Stomach (tissue), 9 donors: ENCODE results near the gene KRTAP16-1. TPM values are rescaled to one million over a fixed set of nuclear protein-coding genes. Genes with fewer than 3 reads are reported as not detected.

Experiments used
- DNase-seq, 2 donors: peaks; one replicate each; pipeline versions ENCODE4 v3.0.0 to v3.0.0-alpha.2; 2013 to 2019
- H3K27ac ChIP-seq, 5 donors: fragments of 200-600 bp in 4 of 5; sonication (generic) in 4 of 5; one replicate each; pipeline ENCODE4 v1.5.1; 2013 to 2019; ENCODE audit warnings: mild to moderate bottlenecking in 1 of 5, moderate library complexity in 1 of 5
- H3K27me3 ChIP-seq, 3 donors: fragments of 200-600 bp; sonication (generic); one replicate each; pipeline ENCODE4 v1.5.1; 2017 to 2019; ENCODE audit warnings: mixed run types in 1 of 3
- H3K36me3 ChIP-seq, 4 donors: fragments of 200-600 bp; sonication (generic); 1 replicate in 3 of 4; 2 replicates in 1 of 4; pipeline ENCODE4 v1.5.1; 2016 to 2019
- H3K4me1 ChIP-seq, 4 donors: fragments of 200-600 bp; sonication (generic); one replicate each; pipeline ENCODE4 v1.5.1; 2016 to 2019
- H3K4me3 ChIP-seq, 4 donors: fragments of 200-600 bp; sonication (generic) in 3 of 4; one replicate each; pipeline ENCODE4 v1.5.1; 2016 to 2019; ENCODE audit warnings: mild to moderate bottlenecking in 1 of 4
- H3K9me3 ChIP-seq, 4 donors: fragments of 200-600 bp; sonication (generic); one replicate each; pipeline ENCODE4 v1.5.1; 2016 to 2019
- EP300 ChIP-seq: sonication (generic); formaldehyde crosslinking; IDR thresholded peaks from one replicate; pipeline ENCODE4 v1.6.1; 2017; ENCODE audit warnings: antibody characterized with exemption
- POLR2A ChIP-seq, 4 donors: fragments of 450-650 bp; IDR thresholded peaks; one replicate each; pipeline ENCODE4 v1.6.1; 2016; ENCODE audit warnings: antibody characterized with exemption in 4 of 4, control low read depth in 2 of 4, mild to moderate bottlenecking in 1 of 4, moderate library complexity in 1 of 4
- POLR2AphosphoS5 ChIP-seq, 3 donors: sonication (generic); formaldehyde crosslinking; IDR thresholded peaks; one replicate each; pipeline ENCODE4 v1.6.1; 2016; ENCODE audit warnings: antibody characterized with exemption in 3 of 3
- WGBS, 5 donors: extraction: QIAGEN DNeasy Blood & Tissue Kit in 3 of 5; methylation state at CpG; one replicate each; pipeline versions ENCODE4 v1.1.5 to v1.1.7; 2013 to 2018; 5-methylcytosine and 5-hydroxymethylcytosine counted together
- intact Hi-C: fragments of 100-400 bp; cut with DNase I; formaldehyde crosslinking; loops from one replicate; pipeline ENCODE4 v1.15.1; 2023; ENCODE audit warnings: low total_unique reads
- polyA plus RNA-seq, 3 donors: library from polyadenylated mRNA; stranded (reverse); fragments of 200-250 nt; gene quantifications; one replicate each; pipeline ENCODE4 v1.2.3, GENCODE V29; 2013
- total RNA-seq, 5 donors: library from RNA; depleted of rRNA; stranded (reverse); fragments of >200 nt; gene quantifications; one replicate each; pipeline versions ENCODE4 v1.1.0 to v1.2.3, GENCODE V29; 2014 to 2016
- TF ChIP-seq, protein P1 (sequence below), 7 experiments: fragments of 450-650 bp in 4 of 7; fragments of 200-600 bp in 3 of 7; sonication (generic) in 3 of 7; IDR thresholded peaks; one replicate each; pipeline ENCODE4 v1.5.1; 2016 to 2019; ENCODE audit warnings: antibody characterized with exemption in 7 of 7, control low read depth in 2 of 7, mild to moderate bottlenecking in 1 of 7
- donor health status: healthy with polysubstance abuse.
- donor health status: Bipolar disorder and iron deficiency.
- donor health status: healthy.

The KRTAP16-1 gene
- total and polyA plus RNA-seq, 8 donors, result not detected

DNA sequence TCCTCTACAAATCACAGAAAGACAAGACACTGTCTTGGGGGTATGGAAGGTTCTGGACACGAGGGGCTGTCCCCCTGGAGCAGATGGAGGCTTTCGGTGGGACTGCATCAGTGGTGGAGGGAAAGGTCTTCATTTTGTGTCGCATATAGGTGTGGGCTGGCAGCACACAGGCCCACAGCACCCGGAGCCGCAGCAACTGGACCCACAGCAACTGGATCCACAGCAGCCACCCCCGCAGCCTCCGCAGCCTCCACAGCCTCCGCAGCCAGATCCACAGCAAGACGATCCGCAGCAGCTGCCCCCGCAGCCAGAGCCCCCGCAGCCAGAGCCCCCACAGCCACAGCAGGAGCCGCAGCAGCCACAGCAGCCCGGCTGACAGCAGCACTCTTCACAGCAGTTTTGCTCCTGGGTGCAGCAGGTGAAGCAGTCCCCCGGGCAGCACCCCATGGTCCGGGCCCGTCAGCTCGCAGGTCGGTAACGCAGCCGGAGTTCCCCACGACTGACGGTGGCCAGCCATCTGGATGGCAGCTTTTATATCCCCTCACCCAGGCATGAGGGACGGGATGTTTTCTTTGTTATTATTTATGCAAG, 6.2 kb upstream of the KRTAP16-1 start, which contains the start of gene KRTAP17-1:
TSS of gene KRTAP17-1 (minus strand) at position 507 of the 591 bp plus-strand sequence. CDS start at position 447, 60 bp downstream.
- Histone ChIP-seq H3K4me1 (no peaks in the 10 kb centered on the region), H3K4me3 (no peak within 1 kb of the TSS), H3K36me3 (no peaks in the 10 kb centered on the region), H3K9me3 (peaks cover 0 to 12% (median 0%) of the 10 kb centered on the region in 4 donors), H3K27me3 (peaks cover 0 to 19% (median 3%) of the 10 kb centered on the region in 3 donors), H3K27ac (no peak within 1 kb of the TSS)
- 82 to 88% (median 84%) methylated on average over 17 to 24 of the region's 24 CpGs for WGBS, 5 donors
- TF ChIP-seq EP300, result no peak
- no peak for TF ChIP-seq POLR2A (IDR thresholded peaks at IDR 0.05)
- no peak for TF ChIP-seq POLR2AphosphoS5 (IDR thresholded peaks at IDR 0.05)
- TF ChIP-seq, protein P1, sequence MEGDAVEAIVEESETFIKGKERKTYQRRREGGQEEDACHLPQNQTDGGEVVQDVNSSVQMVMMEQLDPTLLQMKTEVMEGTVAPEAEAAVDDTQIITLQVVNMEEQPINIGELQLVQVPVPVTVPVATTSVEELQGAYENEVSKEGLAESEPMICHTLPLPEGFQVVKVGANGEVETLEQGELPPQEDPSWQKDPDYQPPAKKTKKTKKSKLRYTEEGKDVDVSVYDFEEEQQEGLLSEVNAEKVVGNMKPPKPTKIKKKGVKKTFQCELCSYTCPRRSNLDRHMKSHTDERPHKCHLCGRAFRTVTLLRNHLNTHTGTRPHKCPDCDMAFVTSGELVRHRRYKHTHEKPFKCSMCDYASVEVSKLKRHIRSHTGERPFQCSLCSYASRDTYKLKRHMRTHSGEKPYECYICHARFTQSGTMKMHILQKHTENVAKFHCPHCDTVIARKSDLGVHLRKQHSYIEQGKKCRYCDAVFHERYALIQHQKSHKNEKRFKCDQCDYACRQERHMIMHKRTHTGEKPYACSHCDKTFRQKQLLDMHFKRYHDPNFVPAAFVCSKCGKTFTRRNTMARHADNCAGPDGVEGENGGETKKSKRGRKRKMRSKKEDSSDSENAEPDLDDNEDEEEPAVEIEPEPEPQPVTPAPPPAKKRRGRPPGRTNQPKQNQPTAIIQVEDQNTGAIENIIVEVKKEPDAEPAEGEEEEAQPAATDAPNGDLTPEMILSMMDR (IDR thresholded peaks at IDR 0.05), result no peak
- no peak for DNase-seq
- intact Hi-C loops, result no loop called here

DNA sequence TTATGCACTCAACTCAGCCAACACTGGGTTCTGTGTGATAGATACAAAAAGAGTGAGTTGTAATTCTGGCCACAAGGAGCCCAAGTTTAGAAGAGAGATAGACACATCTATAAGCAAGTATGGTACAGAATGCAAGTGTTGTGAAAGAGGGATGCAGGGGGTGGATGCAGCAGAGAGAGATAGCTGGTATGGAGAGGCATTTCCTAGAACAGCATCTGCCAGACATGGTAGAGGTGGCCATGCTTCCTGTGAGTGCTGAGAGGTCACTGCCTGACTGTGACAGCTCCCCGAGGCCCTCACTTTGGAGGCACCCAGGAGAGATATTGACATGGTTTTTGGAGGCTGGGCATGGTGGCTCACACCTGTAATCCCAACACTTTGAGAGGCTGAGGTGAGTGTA, 2.0 kb upstream of the KRTAP16-1 start:
- WGBS, 5 donors, result 69 to 86% (median 76%) methylated on average over 1 of the region's 1 CpG

DNA sequence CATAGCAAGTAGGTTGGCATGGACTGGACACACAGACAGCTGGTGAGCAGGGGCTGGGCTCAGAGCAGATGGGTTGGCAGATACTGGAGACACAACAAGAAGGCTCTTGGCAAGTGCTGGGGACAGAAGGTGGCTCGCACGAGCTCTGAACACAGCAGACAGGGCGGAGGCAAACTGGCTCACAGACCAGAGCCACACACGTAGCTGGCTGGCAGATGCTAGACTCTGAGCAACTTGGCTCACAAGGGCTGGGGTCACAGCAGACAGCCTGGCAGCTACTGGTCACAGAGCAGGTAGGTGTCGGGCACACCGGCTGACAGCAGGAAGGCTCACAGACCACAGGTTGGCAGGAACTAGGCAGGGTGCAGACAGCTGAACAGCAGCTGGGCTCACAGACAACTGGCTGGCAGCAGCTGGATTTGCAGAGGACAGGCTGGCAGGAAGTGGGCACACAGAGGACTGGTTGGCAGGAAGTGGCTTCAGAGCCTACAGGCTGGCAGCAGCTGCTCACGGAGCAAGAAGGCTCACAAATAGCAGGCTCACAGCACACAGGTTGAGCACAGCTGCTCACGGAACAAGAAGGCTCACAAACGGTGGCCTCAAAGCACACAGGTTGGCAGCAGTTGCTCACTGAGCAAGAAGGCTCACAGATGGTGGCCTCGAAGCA, 725 bp downstream of the KRTAP16-1 start:
- H3K9me3 ChIP-seq, result no peaks in the 10 kb centered on the region
- WGBS, 5 donors, result 46 to 67% (median 59%) methylated on average over 10 of the region's 10 CpGs
- peak overlapping the region in 2 of 5 donors; percentile 52 to 69 for H3K27ac ChIP-seq
- DNase-seq, result peak in 1 of 2 donors; percentile 70
- peaks cover 0 to 6% (median 0%) of the 10 kb centered on the region in 4 donors for H3K4me1 ChIP-seq
- TF ChIP-seq POLR2AphosphoS5 (IDR thresholded peaks at IDR 0.05) (no peak), EP300 (no peak), POLR2A (IDR thresholded peaks at IDR 0.05) (no peak)
- TF ChIP-seq, protein P1 (IDR thresholded peaks at IDR 0.05), result no peak
- H3K27me3 ChIP-seq, result peaks cover 0 to 25% (median 0%) of the 10 kb centered on the region in 3 donors
- H3K36me3 ChIP-seq, result no peaks in the 10 kb centered on the region
- peak overlapping the region in 1 of 4 donors; percentile 12 for H3K4me3 ChIP-seq
- intact Hi-C loops, result no loop called here

More for the DNA sequence above, 2.0 kb upstream of the KRTAP16-1 start:
- DNase-seq, result no peak
- TF ChIP-seq POLR2AphosphoS5 (IDR thresholded peaks at IDR 0.05), result no peak
- TF ChIP-seq EP300, result no peak
- TF ChIP-seq, protein P1 (IDR thresholded peaks at IDR 0.05), result no peak
- no peak for TF ChIP-seq POLR2A (IDR thresholded peaks at IDR 0.05)
- Histone ChIP-seq H3K4me3 (no peak overlapping the region), H3K9me3 (no peaks in the 10 kb centered on the region), H3K27me3 (peaks cover 0 to 40% (median 0%) of the 10 kb centered on the region in 3 donors), H3K36me3 (no peaks in the 10 kb centered on the region), H3K27ac (no peak overlapping the region), H3K4me1 (peaks cover 0 to 6% (median 0%) of the 10 kb centered on the region in 4 donors)
- intact Hi-C loops, result no loop called here

DNA sequence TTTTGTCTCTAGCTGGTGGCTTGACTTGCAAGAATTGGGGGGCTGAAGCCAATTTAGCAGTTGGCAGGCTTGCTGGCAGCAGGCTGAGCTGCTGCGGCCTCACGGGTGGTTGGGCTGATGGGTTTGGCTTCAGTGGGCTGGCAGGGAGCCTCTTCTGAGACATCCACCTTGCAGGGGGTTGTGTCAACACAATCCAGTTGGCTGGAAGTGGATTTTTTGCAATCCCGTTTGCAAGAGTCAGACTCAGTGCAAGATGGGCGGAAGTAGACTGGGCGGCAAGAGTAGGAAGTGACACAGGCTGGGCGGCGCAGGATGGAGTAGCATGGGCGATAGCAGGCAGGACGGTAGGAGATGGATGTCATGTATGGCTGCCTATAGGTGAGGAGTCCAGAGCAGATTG, 1.5 kb downstream of the KRTAP16-1 start:
- H3K9me3 ChIP-seq, result no peaks in the 10 kb centered on the region
- TF ChIP-seq EP300, result no peak
- TF ChIP-seq POLR2A (IDR thresholded peaks at IDR 0.05), result no peak
- TF ChIP-seq POLR2AphosphoS5 (IDR thresholded peaks at IDR 0.05), result no peak
- TF ChIP-seq, protein P1 (IDR thresholded peaks at IDR 0.05), result no peak
- peaks cover 0 to 6% (median 0%) of the 10 kb centered on the region in 4 donors for H3K4me1 ChIP-seq
- 79 to 85% (median 81%) methylated on average over 9 of the region's 9 CpGs for WGBS, 5 donors
- no peak overlapping the region for H3K27ac ChIP-seq
- H3K36me3 ChIP-seq, result no peaks in the 10 kb centered on the region
- H3K4me3 ChIP-seq, result peak overlapping the region in 1 of 4 donors; percentile 12
- peaks cover 0 to 25% (median 0%) of the 10 kb centered on the region in 3 donors for H3K27me3 ChIP-seq
- intact Hi-C loops, result no loop called here
- DNase-seq, result no peak
